Endothelial cell of umbilical vein (primary cell): Measurements from ENCODE around the gene TEX101. TPM values are rescaled to one million over a fixed set of nuclear protein-coding genes. Genes with fewer than 3 reads are reported as not detected.

Experiments
- BruUV-seq: library from RNA; stranded (reverse); fragments of 400-500 nt; replicated peaks from 2 replicates; lab custom pipeline; 2021; lab: Mats Ljungman, UMichigan
- CTCF ChIA-PET: fragments of 300-600, 350-600 bp; sonication (Branson Sonifier 250); formaldehyde crosslinking; loops from one replicate; lab custom pipeline; 2021; ENCODE audit warnings: antibody characterized with exemption, inconsistent platforms; lab: Charles Lee
- POLR2A ChIA-PET: fragments of 300-600, 350-600 bp; sonication (Branson Sonifier 250); formaldehyde crosslinking; loops from one replicate; lab custom pipeline; 2021; ENCODE audit warnings: antibody characterized with exemption, inconsistent platforms; lab: Charles Lee
- DNase-seq: peaks from one replicate; pipeline ENCODE4 v3.0.0-alpha.2; 2011; ENCODE audit warnings: low read depth, low spot score
- FAIRE-seq: peaks from 2 replicates; lab custom pipeline; 2011; peaks lifted over from hg19 to GRCh38; lab: Jason Lieb, UNC
- H2AFZ ChIP-seq: 2 replicates; pipeline ENCODE4 v1.6.0; 2012; ENCODE audit warnings: low read depth, low read length, control low read depth, inconsistent platforms
- H3K27ac ChIP-seq: 2 replicates; pipeline ENCODE4 v1.5.1; 2011; ENCODE audit warnings: low read depth, mild to moderate bottlenecking, control low read depth, low read length, moderate library complexity; ENCODE audit not compliant: insufficient read depth
- H3K27me3 ChIP-seq, 2 experiments: 2 replicates each; pipeline versions ENCODE4 v1.6.0 to v1.6.1; 2011; ENCODE audit warnings: low read length in 2 of 2, mixed read lengths in 1 of 2; ENCODE audit not compliant: control insufficient read depth in 2 of 2, insufficient read depth in 2 of 2
- H3K36me3 ChIP-seq, 2 experiments: 2 replicates in 1 of 2; 3 replicates in 1 of 2; pipeline ENCODE4 v1.5.1; 2011; ENCODE audit warnings: low read length in 2 of 2, mild to moderate bottlenecking in 1 of 2, moderate library complexity in 1 of 2; ENCODE audit not compliant: control insufficient read depth in 2 of 2, insufficient read depth in 2 of 2; ENCODE audit errors: extremely low read depth in 1 of 2
- H3K4me1 ChIP-seq: 3 replicates; pipeline ENCODE4 v1.5.1; 2011; ENCODE audit warnings: mild to moderate bottlenecking, low read length; ENCODE audit not compliant: control insufficient read depth, insufficient read depth; ENCODE audit errors: extremely low read depth
- H3K4me2 ChIP-seq: 2 replicates; pipeline ENCODE4 v1.6.1; 2011; ENCODE audit warnings: low read length, control low read depth, mixed read lengths; ENCODE audit not compliant: insufficient read depth
- H3K4me3 ChIP-seq, 3 experiments: fragments of 200-600 bp in 1 of 3; sonication (generic), shearing (Covaris generic) in 1 of 3; replicated peaks in 1 of 3; 2 replicates each; pipeline ENCODE4 v1.5.1; 2011 to 2016; ENCODE audit warnings: control low read depth in 3 of 3, low read length in 3 of 3, mild to moderate bottlenecking in 2 of 3, inconsistent platforms in 1 of 3, low read depth in 1 of 3, moderate library complexity in 1 of 3; ENCODE audit not compliant: insufficient read depth in 1 of 3
- H3K79me2 ChIP-seq: 2 replicates; pipeline ENCODE4 v1.6.0; 2012; ENCODE audit warnings: low read length, inconsistent platforms; ENCODE audit not compliant: control insufficient read depth, insufficient read depth
- H3K9ac ChIP-seq: replicated peaks from 2 replicates; pipeline ENCODE3; 2011; ENCODE audit warnings: low read length, control low read depth; ENCODE audit not compliant: insufficient read depth; ENCODE audit errors: extremely low read depth
- H3K9me1 ChIP-seq: replicated peaks from 3 replicates; pipeline ENCODE4 v1.6.0; 2011; ENCODE audit warnings: mild to moderate bottlenecking, low read length; ENCODE audit not compliant: control insufficient read depth, insufficient read depth; ENCODE audit errors: extremely low read depth
- H3K9me3 ChIP-seq: replicated peaks from 2 replicates; pipeline ENCODE4 v1.5.1; 2012; ENCODE audit warnings: low read length, inconsistent platforms; ENCODE audit not compliant: control insufficient read depth, insufficient read depth
- H4K20me1 ChIP-seq: replicated peaks from 2 replicates; pipeline ENCODE3; 2011; ENCODE audit warnings: mild to moderate bottlenecking, low read length; ENCODE audit not compliant: control insufficient read depth, insufficient read depth; ENCODE audit errors: extremely low read depth
- GATA2 ChIP-seq: IDR thresholded peaks from 2 replicates; pipeline ENCODE4 v1.7.0; 2011; ENCODE audit warnings: low read depth, mild to moderate bottlenecking, moderate library complexity, mixed read lengths, low read length; ENCODE audit not compliant: insufficient read length, insufficient read depth
- JUN ChIP-seq: IDR thresholded peaks from 2 replicates; pipeline ENCODE4 v1.6.1; 2011; ENCODE audit warnings: borderline replicate concordance, low read depth; ENCODE audit not compliant: insufficient read length, insufficient read depth
- MYC ChIP-seq: IDR thresholded peaks from one replicate; pipeline ENCODE4 v1.6.1; 2011; ENCODE audit warnings: mild to moderate bottlenecking, low read depth, low read length
- POLR2A ChIP-seq: IDR thresholded peaks from 2 replicates; pipeline ENCODE4 v1.6.1; 2012; ENCODE audit warnings: low read depth, mild to moderate bottlenecking, control low read depth, low read length
- POLR2AphosphoS5 ChIP-seq: IDR thresholded peaks from 2 replicates; pipeline ENCODE4 v1.6.1; 2012; ENCODE audit warnings: low read depth, mild to moderate bottlenecking, control low read depth, low read length, moderate library complexity; ENCODE audit not compliant: insufficient read depth
- dilution Hi-C: fragments of 300-500 bp; cut with MboI; formaldehyde crosslinking; loops from one replicate; pipeline ENCODE4 v1.15.0; 2019; ENCODE audit warnings: low sequenced_read_pairs; ENCODE audit not compliant: extremely low pct_ligation_motif_present
- intact Hi-C: fragments of 100-400 bp; cut with micrococcal nuclease; formaldehyde crosslinking; loops from one replicate; pipeline ENCODE4 v1.10.0; 2022
- polyA plus RNA-seq, 4 experiments: library from polyadenylated mRNA; depleted of rRNA in 3 of 4; stranded (reverse) in 3 of 4; unstranded in 1 of 4; fragments of >200 nt; gene quantifications; 2 replicates each; pipeline versions ENCODE4 v1.2.1 to v1.2.3, GENCODE V29; 2011 to 2012; ENCODE audit warnings: missing spikeins in 1 of 4
- total RNA-seq: library from RNA; stranded (reverse); gene quantifications from 2 replicates; pipeline ENCODE4 v1.2.3, GENCODE V29; 2021
- TF ChIP-seq, protein P1 (sequence below): IDR thresholded peaks from 2 replicates; pipeline ENCODE4 v1.6.1; 2011; ENCODE audit not compliant: insufficient read depth, insufficient read length
- TF ChIP-seq, protein P2 (sequence below), 2 donors: IDR thresholded peaks; 1 replicate in 1 of 2; 2 replicates in 1 of 2; pipeline ENCODE4 v1.5.1; 2011; ENCODE audit warnings: low read length in 2 of 2, mild to moderate bottlenecking in 2 of 2, moderate library complexity in 2 of 2, control low read depth in 1 of 2, inconsistent platforms in 1 of 2, low read depth in 1 of 2; ENCODE audit not compliant: insufficient read depth in 1 of 2; ENCODE audit errors: extremely low read depth in 1 of 2

Gene TEX101
- total and polyA plus RNA-seq, 2 donors (not counting 3 experiments of a cell fraction or from before 2014, with no cell fraction given) = not detected

DNA sequence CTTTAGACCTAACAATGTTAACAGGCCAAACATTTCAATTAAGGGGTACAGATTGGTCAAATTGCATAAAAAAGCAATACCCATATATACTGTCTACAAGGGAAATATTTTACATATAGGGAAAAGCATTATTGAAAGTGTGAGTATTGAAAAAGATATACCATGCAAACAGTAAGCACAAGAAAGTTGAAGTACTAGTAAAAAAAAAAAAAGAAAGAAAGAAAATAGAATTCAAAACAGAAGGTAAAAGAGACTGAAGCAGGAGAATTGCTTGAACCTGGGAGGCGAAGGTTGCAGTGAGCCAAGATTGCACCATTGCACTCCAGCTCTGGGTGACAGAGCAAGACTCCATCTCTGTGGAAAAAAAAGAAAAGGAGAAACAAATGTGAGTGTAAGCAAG lies 5.3 kb upstream of the TEX101 start:
- no peak overlapping the region for H3K4me3 ChIP-seq
- no peaks in the 10 kb centered on the region for H4K20me1 ChIP-seq
- CTCF ChIA-PET = no interaction called here
- H3K9me3 ChIP-seq = no peaks in the 10 kb centered on the region
- no peak overlapping the region for H3K9ac ChIP-seq
- no TSS peak for BruUV-seq
- H3K79me2 ChIP-seq = no peaks in the 10 kb centered on the region
- POLR2A ChIA-PET = no interaction called here
- H3K36me3 ChIP-seq = no peaks in the 10 kb centered on the region
- TF ChIP-seq, protein P1, sequence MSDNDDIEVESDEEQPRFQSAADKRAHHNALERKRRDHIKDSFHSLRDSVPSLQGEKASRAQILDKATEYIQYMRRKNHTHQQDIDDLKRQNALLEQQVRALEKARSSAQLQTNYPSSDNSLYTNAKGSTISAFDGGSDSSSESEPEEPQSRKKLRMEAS = no peak
- TF ChIP-seq POLR2A (no peak), POLR2AphosphoS5 (no peak), GATA2 (no peak), JUN (no peak), MYC (no peak)
- TF ChIP-seq, protein P2, sequence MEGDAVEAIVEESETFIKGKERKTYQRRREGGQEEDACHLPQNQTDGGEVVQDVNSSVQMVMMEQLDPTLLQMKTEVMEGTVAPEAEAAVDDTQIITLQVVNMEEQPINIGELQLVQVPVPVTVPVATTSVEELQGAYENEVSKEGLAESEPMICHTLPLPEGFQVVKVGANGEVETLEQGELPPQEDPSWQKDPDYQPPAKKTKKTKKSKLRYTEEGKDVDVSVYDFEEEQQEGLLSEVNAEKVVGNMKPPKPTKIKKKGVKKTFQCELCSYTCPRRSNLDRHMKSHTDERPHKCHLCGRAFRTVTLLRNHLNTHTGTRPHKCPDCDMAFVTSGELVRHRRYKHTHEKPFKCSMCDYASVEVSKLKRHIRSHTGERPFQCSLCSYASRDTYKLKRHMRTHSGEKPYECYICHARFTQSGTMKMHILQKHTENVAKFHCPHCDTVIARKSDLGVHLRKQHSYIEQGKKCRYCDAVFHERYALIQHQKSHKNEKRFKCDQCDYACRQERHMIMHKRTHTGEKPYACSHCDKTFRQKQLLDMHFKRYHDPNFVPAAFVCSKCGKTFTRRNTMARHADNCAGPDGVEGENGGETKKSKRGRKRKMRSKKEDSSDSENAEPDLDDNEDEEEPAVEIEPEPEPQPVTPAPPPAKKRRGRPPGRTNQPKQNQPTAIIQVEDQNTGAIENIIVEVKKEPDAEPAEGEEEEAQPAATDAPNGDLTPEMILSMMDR (IDR thresholded peaks at IDR 0.05; ENCODE audit: extremely low read depth in 1 of 2, insufficient read depth in 1 of 2, low read depth in 1 of 2, low read length in 2 of 2) = no peak
- dilution Hi-C loops (no loop called here), intact Hi-C loops (no loop called here)
- no peaks in the 10 kb centered on the region for H3K4me1 ChIP-seq
- no peaks in the 10 kb centered on the region for H3K27me3 ChIP-seq
- no peak for DNase-seq
- no peak overlapping the region for H3K27ac ChIP-seq
- no peak overlapping the region for H2AFZ ChIP-seq
- no peak overlapping the region for H3K4me2 ChIP-seq
- FAIRE-seq = no peak
- no peaks in the 10 kb centered on the region for H3K9me1 ChIP-seq
